Activated effector memory CD4-positive, alpha-beta T cell treated with Interleukin-2 at 50 U/mL for 16 hours (primary cell): Measurements from ENCODE around the gene FAM25C.
"Not testable (repeated sequence)": the region's sequence is repeated elsewhere in the genome, so short reads cannot be mapped to it uniquely, and the experiment has no call there.

Experiments used
- DNase-seq: peaks from one replicate; pipeline ENCODE4 v3.0.0-alpha.2; 2020

Gene FAM25C

DNA sequence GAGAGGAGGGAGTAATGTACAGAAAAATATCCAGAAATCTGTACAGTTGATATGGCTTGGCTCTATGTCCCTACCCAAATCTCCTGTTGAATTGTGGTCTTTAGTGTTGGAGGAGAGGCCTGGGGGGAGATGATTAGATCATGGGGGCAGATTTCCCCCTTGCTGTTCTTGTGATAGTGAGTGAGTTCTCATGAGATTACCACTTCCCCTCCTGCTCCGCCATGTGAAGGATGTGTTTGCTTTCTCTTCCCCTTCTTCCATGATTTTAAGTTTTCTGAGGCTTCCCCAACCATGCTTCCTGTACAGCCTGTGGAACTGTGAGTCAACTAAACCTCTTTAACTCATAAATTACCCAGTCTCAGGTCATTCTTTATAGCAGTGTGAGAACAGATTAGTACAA, 52.2 kb downstream of the FAM25C start:
- not testable (repeated sequence) for DNase-seq
